WTC11 (cell line): ENCODE measurements around the gene LPP. TPM values are rescaled to one million over a fixed set of nuclear protein-coding genes. Genes with fewer than 3 reads are reported as not detected.

Experiments
- ATAC-seq: fragments of 200-7000 bp; cut with Tn5 transposase; 2 replicates; pipeline ENCODE4 v1.10.0; 2021; ENCODE audit warnings: mild to moderate bottlenecking, moderate library complexity
- CTCF ChIA-PET: fragments of 300-600 bp; sonication (Branson Sonifier 250); formaldehyde crosslinking; loops from one replicate; lab custom pipeline; 2021; ENCODE audit warnings: antibody characterized with exemption; lab: Charles Lee
- POLR2A ChIA-PET: fragments of 350-600 bp; sonication (Branson Sonifier 250); formaldehyde crosslinking; loops from one replicate; lab custom pipeline; 2021; ENCODE audit warnings: antibody characterized with exemption; lab: Charles Lee
- DNase-seq: peaks from one replicate; pipeline ENCODE4 v3.0.0; 2021; ENCODE audit warnings: low spot score
- H3K27ac Mint-ChIP-seq: 2 replicates; pipeline ENCODE4 v1.8.0; 2021; ENCODE audit warnings: mixed read lengths
- H3K27me3 Mint-ChIP-seq: 2 replicates; pipeline ENCODE4 v1.8.0; 2021; ENCODE audit warnings: low read depth, mild to moderate bottlenecking, moderate library complexity, mixed read lengths
- H3K36me3 Mint-ChIP-seq: 2 replicates; pipeline ENCODE4 v1.8.0; 2021; ENCODE audit warnings: mixed read lengths
- H3K4me1 Mint-ChIP-seq: 2 replicates; pipeline ENCODE4 v1.8.0; 2022; ENCODE audit warnings: mixed read lengths
- H3K4me3 Mint-ChIP-seq: 2 replicates; pipeline ENCODE4 v1.8.0; 2021; ENCODE audit warnings: mild to moderate bottlenecking, moderate library complexity, mixed read lengths
- H3K9me3 Mint-ChIP-seq: 2 replicates; pipeline ENCODE4 v1.8.0; 2021; ENCODE audit warnings: mixed read lengths
- EMX1 ChIP-seq: fragments of 250-450 bp; sonication (Bioruptor Pico); IDR thresholded peaks from 2 replicates; pipeline ENCODE4 v1.8.0; 2021; ENCODE audit warnings: mild to moderate bottlenecking
- ESRRA ChIP-seq: sonication (generic); formaldehyde crosslinking; IDR thresholded peaks from 2 replicates; pipeline ENCODE4 v1.8.1; 2022; ENCODE audit warnings: mild to moderate bottlenecking, missing genetic modification reagents, borderline replicate concordance
- GRHL2 ChIP-seq: fragments of 250-450 bp; sonication (Bioruptor Pico); IDR thresholded peaks from 2 replicates; pipeline ENCODE4 v1.8.0; 2022; ENCODE audit warnings: mild to moderate bottlenecking, moderate library complexity; ENCODE audit not compliant: insufficient replicate concordance, severe bottlenecking
- JAZF1 ChIP-seq: fragments of 250-450 bp; sonication (Bioruptor Pico); IDR thresholded peaks from 2 replicates; pipeline ENCODE4 v1.9.0; 2021; ENCODE audit warnings: moderate library complexity, mild to moderate bottlenecking, inconsistent platforms
- KAT7 ChIP-seq: sonication (generic); formaldehyde crosslinking; IDR thresholded peaks from 2 replicates; pipeline ENCODE4 v1.8.1; 2023; ENCODE audit warnings: missing genetic modification reagents, mild to moderate bottlenecking, borderline replicate concordance
- NR2C2 ChIP-seq: sonication (generic); formaldehyde crosslinking; IDR thresholded peaks from 2 replicates; pipeline ENCODE4 v1.8.0; 2022; ENCODE audit warnings: mild to moderate bottlenecking, missing genetic modification reagents
- NR3C1 ChIP-seq: sonication (generic); formaldehyde crosslinking; conservative IDR thresholded peaks from 2 replicates; pipeline ENCODE4 v1.8.1; 2023; ENCODE audit warnings: low read depth, mild to moderate bottlenecking, missing genetic modification reagents
- OVOL2 ChIP-seq: fragments of 250-450 bp; sonication (Bioruptor Pico); IDR thresholded peaks from 2 replicates; pipeline ENCODE4 v1.9.0; 2021; ENCODE audit warnings: mild to moderate bottlenecking, borderline replicate concordance
- SMAD4 ChIP-seq: sonication (generic); formaldehyde crosslinking; IDR thresholded peaks from 2 replicates; pipeline ENCODE4 v1.8.0; 2022; ENCODE audit warnings: mild to moderate bottlenecking, missing genetic modification reagents
- TCF7 ChIP-seq: sonication (generic); formaldehyde crosslinking; IDR thresholded peaks from 2 replicates; pipeline ENCODE4 v1.8.0; 2022; ENCODE audit warnings: mild to moderate bottlenecking, low read depth, missing genetic modification reagents, moderate library complexity
- ZBTB21 ChIP-seq: sonication (generic); formaldehyde crosslinking; IDR thresholded peaks from 2 replicates; pipeline ENCODE4 v1.8.1; 2023; ENCODE audit warnings: mild to moderate bottlenecking, missing genetic modification reagents, borderline replicate concordance
- ZNF121 ChIP-seq: sonication (generic); formaldehyde crosslinking; IDR thresholded peaks from 2 replicates; pipeline ENCODE4 v1.8.0; 2023; ENCODE audit warnings: missing genetic modification reagents
- ZNF232 ChIP-seq: sonication (generic); formaldehyde crosslinking; IDR thresholded peaks from 2 replicates; pipeline ENCODE4 v1.8.0; 2022; ENCODE audit warnings: mild to moderate bottlenecking, missing genetic modification reagents
- total RNA-seq: library from RNA; stranded (reverse); gene quantifications from 3 replicates; pipeline ENCODE4 v1.2.3, GENCODE V29; 2021
- TF ChIP-seq, protein P1 (sequence below): fragments of 250-450 bp; sonication (Bioruptor Pico); conservative IDR thresholded peaks from 2 replicates; pipeline ENCODE4 v1.9.0; 2021; ENCODE audit warnings: mild to moderate bottlenecking
- TF ChIP-seq, protein P2 (sequence below): fragments of 250-450 bp; sonication (Bioruptor Pico); IDR thresholded peaks from 2 replicates; pipeline ENCODE4 v1.9.0; 2021; ENCODE audit warnings: mild to moderate bottlenecking
- TF ChIP-seq, protein P3 (sequence below): sonication (generic); formaldehyde crosslinking; IDR thresholded peaks from 2 replicates; pipeline ENCODE4 v1.8.1; 2023; ENCODE audit warnings: mild to moderate bottlenecking, moderate library complexity, missing genetic modification reagents
- TF ChIP-seq, protein P4 (sequence below): fragments of 250-450 bp; sonication (Bioruptor Pico); IDR thresholded peaks from 2 replicates; pipeline ENCODE4 v1.9.0; 2021; ENCODE audit warnings: mild to moderate bottlenecking, borderline replicate concordance
- TF ChIP-seq, protein P5 (sequence below): sonication (generic); formaldehyde crosslinking; IDR thresholded peaks from 2 replicates; pipeline ENCODE4 v1.8.0; 2022; ENCODE audit warnings: missing genetic modification reagents
- TF ChIP-seq, protein P6 (sequence below): fragments of 200-600 bp; IDR thresholded peaks from 2 replicates; pipeline ENCODE4 v1.8.0; 2022; ENCODE audit warnings: antibody characterized with exemption

Gene LPP
- total RNA-seq, 1 experiment from 2014 or later: 49.6 TPM

DNA sequence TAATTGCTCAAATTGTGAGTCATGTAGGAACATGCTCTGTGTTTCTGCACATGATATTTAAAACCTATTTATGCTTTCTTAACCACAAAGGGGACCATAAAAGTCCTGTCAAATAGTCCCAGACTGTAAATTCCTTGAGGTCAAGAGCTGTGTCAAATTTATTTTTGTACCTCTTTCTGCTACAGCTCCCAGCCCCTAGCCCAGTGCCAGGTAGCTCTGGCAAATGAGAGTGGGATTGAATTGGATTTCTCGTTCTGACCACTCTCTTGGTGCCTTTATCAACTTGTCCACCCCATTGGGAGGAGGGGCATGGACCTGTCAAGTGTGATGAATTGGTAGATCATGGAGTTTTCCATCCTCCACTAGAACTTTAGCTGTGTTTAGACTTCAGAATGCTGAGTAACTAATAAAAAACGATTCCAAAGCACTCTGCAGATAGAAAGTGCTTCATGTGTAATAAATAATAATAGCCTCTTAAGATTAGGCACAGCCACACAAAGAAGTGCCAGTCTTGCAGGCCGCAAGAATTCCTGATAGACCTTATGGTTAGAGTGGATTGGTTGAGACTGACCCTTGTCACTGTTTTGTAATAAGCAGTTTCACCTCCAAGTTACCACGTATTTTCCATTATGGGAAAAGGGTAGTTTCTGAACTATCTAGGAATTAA lies 120.4 kb downstream of the LPP start:
- peaks cover 38% of the 10 kb centered on the region for H3K4me1 Mint-ChIP-seq
- H3K9me3 Mint-ChIP-seq: no peaks in the 10 kb centered on the region
- no peak overlapping the region for H3K27ac Mint-ChIP-seq
- ATAC-seq: no peak
- no peaks in the 10 kb centered on the region for H3K27me3 Mint-ChIP-seq
- POLR2A ChIA-PET: no interaction called here
- no peaks in the 10 kb centered on the region for H3K36me3 Mint-ChIP-seq
- H3K4me3 Mint-ChIP-seq: no peak overlapping the region
- DNase-seq: no peak
- no peak for TF ChIP-seq NR3C1 (CRISPR knock-in tag)
- TF ChIP-seq OVOL2 (CRISPR knock-in tag): no peak
- TF ChIP-seq, protein P1, sequence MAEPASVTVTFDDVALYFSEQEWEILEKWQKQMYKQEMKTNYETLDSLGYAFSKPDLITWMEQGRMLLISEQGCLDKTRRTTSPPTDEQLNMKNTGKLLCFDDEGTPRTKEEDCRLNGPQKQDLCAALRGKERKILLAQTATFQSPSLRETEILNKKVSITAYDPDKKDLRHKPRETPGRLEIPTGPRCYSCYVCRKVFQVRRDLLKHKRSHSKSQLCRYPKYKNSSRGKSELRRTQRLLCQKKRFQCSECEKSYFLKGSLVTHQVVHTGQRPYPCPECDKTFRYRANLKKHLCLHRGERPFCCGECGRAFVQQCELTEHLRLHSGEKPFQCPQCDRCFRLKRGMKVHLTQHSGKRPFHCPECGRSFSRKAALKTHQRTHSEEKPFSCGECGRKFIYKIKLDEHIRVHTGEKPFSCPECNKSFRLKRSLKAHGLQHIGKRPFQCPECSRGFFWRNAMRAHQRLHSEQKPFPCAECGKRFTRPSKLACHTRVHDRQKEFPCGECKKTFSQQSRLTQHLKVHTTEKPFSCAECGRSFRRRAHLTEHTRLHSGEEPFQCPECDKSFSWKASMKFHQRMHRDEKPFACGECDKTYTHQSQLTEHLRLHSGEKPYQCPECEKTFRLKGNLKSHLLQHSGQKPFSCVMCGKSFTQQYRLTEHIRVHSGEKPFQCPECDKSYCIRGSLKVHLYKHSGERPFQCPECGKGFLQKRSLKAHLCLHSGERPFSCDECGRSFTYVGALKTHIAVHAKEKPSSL (CRISPR knock-in tag): no peak
- TF ChIP-seq, protein P2, sequence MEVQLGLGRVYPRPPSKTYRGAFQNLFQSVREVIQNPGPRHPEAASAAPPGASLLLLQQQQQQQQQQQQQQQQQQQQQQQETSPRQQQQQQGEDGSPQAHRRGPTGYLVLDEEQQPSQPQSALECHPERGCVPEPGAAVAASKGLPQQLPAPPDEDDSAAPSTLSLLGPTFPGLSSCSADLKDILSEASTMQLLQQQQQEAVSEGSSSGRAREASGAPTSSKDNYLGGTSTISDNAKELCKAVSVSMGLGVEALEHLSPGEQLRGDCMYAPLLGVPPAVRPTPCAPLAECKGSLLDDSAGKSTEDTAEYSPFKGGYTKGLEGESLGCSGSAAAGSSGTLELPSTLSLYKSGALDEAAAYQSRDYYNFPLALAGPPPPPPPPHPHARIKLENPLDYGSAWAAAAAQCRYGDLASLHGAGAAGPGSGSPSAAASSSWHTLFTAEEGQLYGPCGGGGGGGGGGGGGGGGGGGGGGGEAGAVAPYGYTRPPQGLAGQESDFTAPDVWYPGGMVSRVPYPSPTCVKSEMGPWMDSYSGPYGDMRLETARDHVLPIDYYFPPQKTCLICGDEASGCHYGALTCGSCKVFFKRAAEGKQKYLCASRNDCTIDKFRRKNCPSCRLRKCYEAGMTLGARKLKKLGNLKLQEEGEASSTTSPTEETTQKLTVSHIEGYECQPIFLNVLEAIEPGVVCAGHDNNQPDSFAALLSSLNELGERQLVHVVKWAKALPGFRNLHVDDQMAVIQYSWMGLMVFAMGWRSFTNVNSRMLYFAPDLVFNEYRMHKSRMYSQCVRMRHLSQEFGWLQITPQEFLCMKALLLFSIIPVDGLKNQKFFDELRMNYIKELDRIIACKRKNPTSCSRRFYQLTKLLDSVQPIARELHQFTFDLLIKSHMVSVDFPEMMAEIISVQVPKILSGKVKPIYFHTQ: no peak
- TF ChIP-seq SMAD4: no peak
- TF ChIP-seq ZNF121 (CRISPR knock-in tag): no peak
- no peak for TF ChIP-seq NR2C2 (CRISPR knock-in tag)
- TF ChIP-seq, protein P3, sequence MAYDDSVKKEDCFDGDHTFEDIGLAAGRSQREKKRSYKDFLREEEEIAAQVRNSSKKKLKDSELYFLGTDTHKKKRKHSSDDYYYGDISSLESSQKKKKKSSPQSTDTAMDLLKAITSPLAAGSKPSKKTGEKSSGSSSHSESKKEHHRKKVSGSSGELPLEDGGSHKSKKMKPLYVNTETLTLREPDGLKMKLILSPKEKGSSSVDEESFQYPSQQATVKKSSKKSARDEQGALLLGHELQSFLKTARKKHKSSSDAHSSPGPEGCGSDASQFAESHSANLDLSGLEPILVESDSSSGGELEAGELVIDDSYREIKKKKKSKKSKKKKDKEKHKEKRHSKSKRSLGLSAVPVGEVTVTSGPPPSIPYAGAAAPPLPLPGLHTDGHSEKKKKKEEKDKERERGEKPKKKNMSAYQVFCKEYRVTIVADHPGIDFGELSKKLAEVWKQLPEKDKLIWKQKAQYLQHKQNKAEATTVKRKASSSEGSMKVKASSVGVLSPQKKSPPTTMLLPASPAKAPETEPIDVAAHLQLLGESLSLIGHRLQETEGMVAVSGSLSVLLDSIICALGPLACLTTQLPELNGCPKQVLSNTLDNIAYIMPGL (CRISPR knock-in tag): no peak
- TF ChIP-seq, protein P4, sequence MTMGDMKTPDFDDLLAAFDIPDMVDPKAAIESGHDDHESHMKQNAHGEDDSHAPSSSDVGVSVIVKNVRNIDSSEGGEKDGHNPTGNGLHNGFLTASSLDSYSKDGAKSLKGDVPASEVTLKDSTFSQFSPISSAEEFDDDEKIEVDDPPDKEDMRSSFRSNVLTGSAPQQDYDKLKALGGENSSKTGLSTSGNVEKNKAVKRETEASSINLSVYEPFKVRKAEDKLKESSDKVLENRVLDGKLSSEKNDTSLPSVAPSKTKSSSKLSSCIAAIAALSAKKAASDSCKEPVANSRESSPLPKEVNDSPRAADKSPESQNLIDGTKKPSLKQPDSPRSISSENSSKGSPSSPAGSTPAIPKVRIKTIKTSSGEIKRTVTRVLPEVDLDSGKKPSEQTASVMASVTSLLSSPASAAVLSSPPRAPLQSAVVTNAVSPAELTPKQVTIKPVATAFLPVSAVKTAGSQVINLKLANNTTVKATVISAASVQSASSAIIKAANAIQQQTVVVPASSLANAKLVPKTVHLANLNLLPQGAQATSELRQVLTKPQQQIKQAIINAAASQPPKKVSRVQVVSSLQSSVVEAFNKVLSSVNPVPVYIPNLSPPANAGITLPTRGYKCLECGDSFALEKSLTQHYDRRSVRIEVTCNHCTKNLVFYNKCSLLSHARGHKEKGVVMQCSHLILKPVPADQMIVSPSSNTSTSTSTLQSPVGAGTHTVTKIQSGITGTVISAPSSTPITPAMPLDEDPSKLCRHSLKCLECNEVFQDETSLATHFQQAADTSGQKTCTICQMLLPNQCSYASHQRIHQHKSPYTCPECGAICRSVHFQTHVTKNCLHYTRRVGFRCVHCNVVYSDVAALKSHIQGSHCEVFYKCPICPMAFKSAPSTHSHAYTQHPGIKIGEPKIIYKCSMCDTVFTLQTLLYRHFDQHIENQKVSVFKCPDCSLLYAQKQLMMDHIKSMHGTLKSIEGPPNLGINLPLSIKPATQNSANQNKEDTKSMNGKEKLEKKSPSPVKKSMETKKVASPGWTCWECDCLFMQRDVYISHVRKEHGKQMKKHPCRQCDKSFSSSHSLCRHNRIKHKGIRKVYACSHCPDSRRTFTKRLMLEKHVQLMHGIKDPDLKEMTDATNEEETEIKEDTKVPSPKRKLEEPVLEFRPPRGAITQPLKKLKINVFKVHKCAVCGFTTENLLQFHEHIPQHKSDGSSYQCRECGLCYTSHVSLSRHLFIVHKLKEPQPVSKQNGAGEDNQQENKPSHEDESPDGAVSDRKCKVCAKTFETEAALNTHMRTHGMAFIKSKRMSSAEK (CRISPR knock-in tag): no peak
- TF ChIP-seq JAZF1 (CRISPR knock-in tag): no peak
- no peak for TF ChIP-seq ZBTB21
- TF ChIP-seq, protein P5, sequence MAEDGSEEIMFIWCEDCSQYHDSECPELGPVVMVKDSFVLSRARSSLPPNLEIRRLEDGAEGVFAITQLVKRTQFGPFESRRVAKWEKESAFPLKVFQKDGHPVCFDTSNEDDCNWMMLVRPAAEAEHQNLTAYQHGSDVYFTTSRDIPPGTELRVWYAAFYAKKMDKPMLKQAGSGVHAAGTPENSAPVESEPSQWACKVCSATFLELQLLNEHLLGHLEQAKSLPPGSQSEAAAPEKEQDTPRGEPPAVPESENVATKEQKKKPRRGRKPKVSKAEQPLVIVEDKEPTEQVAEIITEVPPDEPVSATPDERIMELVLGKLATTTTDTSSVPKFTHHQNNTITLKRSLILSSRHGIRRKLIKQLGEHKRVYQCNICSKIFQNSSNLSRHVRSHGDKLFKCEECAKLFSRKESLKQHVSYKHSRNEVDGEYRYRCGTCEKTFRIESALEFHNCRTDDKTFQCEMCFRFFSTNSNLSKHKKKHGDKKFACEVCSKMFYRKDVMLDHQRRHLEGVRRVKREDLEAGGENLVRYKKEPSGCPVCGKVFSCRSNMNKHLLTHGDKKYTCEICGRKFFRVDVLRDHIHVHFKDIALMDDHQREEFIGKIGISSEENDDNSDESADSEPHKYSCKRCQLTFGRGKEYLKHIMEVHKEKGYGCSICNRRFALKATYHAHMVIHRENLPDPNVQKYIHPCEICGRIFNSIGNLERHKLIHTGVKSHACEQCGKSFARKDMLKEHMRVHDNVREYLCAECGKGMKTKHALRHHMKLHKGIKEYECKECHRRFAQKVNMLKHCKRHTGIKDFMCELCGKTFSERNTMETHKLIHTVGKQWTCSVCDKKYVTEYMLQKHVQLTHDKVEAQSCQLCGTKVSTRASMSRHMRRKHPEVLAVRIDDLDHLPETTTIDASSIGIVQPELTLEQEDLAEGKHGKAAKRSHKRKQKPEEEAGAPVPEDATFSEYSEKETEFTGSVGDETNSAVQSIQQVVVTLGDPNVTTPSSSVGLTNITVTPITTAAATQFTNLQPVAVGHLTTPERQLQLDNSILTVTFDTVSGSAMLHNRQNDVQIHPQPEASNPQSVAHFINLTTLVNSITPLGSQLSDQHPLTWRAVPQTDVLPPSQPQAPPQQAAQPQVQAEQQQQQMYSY (CRISPR knock-in tag): no peak
- no peak for TF ChIP-seq EMX1
- TF ChIP-seq, protein P6, sequence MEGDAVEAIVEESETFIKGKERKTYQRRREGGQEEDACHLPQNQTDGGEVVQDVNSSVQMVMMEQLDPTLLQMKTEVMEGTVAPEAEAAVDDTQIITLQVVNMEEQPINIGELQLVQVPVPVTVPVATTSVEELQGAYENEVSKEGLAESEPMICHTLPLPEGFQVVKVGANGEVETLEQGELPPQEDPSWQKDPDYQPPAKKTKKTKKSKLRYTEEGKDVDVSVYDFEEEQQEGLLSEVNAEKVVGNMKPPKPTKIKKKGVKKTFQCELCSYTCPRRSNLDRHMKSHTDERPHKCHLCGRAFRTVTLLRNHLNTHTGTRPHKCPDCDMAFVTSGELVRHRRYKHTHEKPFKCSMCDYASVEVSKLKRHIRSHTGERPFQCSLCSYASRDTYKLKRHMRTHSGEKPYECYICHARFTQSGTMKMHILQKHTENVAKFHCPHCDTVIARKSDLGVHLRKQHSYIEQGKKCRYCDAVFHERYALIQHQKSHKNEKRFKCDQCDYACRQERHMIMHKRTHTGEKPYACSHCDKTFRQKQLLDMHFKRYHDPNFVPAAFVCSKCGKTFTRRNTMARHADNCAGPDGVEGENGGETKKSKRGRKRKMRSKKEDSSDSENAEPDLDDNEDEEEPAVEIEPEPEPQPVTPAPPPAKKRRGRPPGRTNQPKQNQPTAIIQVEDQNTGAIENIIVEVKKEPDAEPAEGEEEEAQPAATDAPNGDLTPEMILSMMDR: no peak
- no peak for TF ChIP-seq TCF7 (CRISPR knock-in tag)
- TF ChIP-seq GRHL2 (CRISPR knock-in tag): no peak
- no peak for TF ChIP-seq KAT7
- TF ChIP-seq ZNF232: no peak
- TF ChIP-seq ESRRA: no peak
- TF ChIP-seq, all 79 proteins: peak for 0
- CTCF ChIA-PET: no interaction called here
